GM12865 (cell line): Measurements from ENCODE around the gene CHD2.

Experiments used
- DNase-seq: peaks from one replicate; pipeline ENCODE4 v3.0.0; 2010; ENCODE audit warnings: low read depth
- H3K4me3 ChIP-seq: 2 replicates; pipeline ENCODE4 v1.5.1; 2011; ENCODE audit warnings: mild to moderate bottlenecking, low read depth, low read length, control low read depth
- TF ChIP-seq, protein P1 (sequence below): IDR thresholded peaks from 2 replicates; pipeline ENCODE4 v1.5.1; 2011; ENCODE audit warnings: low read length, control low read depth, low read depth, inconsistent platforms; ENCODE audit not compliant: insufficient read depth; ENCODE audit errors: missing control alignments

The CHD2 gene

DNA sequence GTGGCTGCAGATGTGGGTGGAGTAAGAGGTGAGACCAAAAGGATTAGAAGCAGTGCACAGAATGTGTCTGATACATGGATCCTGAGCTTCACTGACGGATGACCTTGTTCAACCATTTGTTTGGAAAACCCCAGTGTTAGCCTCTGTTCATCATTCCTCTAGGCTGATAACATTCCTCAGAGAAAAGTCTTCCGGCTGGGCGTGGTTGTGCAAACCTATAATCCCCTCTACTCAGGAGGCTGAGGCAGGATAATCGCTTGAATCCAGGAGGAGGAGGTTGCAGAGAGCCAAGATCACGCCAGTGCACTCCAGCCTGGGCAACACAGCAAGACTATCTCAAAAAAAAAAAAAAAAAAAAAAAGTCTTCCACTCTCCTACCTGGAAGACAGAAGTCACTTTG is 23.1 kb upstream of the CHD2 start:
- no peak for DNase-seq
- no peak overlapping the region for H3K4me3 ChIP-seq
- TF ChIP-seq, protein P1, sequence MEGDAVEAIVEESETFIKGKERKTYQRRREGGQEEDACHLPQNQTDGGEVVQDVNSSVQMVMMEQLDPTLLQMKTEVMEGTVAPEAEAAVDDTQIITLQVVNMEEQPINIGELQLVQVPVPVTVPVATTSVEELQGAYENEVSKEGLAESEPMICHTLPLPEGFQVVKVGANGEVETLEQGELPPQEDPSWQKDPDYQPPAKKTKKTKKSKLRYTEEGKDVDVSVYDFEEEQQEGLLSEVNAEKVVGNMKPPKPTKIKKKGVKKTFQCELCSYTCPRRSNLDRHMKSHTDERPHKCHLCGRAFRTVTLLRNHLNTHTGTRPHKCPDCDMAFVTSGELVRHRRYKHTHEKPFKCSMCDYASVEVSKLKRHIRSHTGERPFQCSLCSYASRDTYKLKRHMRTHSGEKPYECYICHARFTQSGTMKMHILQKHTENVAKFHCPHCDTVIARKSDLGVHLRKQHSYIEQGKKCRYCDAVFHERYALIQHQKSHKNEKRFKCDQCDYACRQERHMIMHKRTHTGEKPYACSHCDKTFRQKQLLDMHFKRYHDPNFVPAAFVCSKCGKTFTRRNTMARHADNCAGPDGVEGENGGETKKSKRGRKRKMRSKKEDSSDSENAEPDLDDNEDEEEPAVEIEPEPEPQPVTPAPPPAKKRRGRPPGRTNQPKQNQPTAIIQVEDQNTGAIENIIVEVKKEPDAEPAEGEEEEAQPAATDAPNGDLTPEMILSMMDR, result no peak

DNA sequence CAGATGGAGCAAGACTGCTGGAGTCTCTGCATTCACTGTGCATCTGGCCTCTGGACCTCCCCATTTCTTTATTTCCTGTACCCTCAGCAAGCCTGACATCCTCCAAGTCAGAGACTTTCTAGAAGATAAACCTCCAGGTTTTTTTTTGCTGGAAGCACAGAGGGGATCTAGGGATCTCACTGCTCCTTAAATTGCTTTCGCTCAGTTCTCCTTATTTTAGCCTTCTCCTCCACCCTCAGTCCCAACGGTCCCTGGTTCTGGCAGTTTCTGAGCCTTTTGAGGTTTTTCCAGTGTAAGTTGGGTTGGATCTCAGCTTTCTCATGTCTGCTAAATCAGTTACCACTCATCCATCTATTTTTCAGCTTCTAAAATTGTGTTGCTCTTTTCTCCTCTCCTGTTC is 22.7 kb upstream of the CHD2 start:
- no peak overlapping the region for H3K4me3 ChIP-seq
- DNase-seq, result no peak
- TF ChIP-seq, protein P1, result no peak

DNA sequence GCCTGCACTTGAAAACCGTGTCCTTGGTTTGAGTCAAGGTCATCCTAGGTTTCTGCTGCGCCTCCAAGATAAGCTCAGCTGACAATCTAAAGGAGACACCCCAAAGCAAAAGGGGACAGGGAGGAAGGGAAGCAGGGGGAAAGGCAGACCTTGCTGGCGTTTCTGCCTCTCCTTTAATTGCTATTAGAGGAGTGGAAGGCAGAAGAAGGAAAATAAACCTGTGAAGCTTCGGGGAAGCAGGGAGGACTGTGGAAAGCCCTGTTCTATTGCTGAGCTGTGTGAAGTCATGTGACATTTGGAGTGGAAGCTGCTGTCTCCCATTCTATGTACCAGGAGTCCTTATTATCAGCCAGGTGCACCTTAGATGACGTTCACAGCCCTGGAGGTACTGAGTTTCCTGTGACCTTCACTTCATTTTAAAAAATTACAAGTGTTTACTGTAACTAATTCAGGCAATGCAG is 21.5 kb upstream of the CHD2 start:
- TF ChIP-seq, protein P1, result no peak
- DNase-seq, result no peak
- no peak overlapping the region for H3K4me3 ChIP-seq

DNA sequence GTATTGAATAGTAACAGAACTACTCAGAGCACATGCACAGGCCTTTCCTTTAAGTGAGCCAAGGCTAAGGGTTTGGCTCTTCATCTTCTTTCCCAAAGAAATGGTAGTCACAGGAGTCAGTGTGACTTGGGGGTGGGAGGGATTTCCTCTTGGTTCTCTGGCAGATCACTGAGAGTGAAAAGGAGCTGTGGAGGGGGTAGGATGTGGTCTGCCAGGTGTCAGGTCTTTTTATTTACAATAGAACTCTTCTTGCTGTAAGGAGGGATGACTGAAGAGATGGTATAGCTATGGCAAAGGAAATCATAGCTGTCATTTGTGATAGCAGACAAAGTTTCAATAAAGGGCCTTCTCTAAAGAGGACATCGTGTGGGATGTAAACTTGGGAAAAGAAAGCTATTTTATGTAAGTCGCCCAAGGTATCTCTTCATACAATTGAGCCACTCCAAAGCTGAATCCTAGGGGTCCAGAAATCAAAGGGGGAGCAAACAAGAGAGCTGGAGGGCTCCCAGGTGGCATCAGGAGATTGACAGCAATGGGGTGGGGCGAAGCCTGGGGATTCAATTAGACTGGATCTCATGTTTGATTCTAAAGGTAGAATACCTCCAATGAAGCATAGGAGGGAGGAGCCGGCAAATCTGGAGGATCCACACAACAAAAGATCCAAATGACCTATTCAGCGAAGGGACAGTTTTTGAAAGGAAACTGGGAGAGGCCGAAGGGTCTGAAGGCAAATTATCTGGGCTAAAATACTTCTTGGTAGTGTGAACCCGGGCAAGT is 20.0 kb upstream of the CHD2 start:
- DNase-seq, result no peak
- TF ChIP-seq, protein P1, result no peak
- H3K4me3 ChIP-seq, result no peak overlapping the region

DNA sequence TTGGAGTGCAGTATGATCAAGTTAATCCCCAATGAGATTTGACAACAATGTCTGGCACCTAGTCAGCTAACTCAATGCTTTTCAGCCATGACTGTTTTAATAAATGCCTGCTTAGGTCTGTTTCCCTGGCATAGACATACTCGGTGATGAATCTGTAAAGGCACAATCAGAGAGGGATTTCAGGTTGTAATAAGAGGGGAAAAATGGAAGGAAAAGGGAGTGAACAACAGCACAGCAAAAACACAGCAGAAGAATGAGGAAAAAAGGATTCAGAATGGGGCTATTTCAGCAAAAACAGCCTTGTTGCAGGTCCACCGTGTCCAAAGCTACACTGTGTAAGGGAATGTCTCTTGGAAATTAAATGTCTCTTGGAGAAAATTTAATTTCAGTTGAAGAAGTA is 19.3 kb upstream of the CHD2 start:
- TF ChIP-seq, protein P1, result no peak
- H3K4me3 ChIP-seq, result no peak overlapping the region
- no peak for DNase-seq

DNA sequence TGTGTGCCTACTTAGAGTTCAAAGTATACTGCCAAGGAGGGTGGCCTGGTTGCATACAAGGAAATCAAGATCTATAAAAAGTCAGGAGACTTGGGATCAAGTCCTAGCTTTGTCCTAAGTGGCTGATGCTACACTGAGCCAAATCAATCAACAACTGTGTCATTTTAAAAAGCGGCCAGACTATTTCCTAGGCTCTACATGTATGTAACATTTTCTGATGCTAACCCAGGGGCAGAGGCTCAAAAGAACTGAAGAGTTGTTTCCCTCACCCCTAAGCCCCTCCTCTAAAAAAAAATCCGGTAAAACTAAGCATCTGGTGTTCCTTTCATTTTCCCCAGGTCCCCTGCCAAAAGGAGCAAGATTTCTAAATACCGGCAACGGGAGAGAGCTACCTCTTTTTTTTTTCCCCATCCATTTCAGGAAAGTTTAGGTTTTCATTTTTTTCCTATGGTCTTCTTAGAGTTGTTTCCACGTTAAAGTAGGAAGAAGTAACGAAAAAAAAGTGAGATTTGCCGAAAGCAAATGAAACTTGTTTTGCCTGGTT is 18.8 kb upstream of the CHD2 start:
- no peak for DNase-seq
- TF ChIP-seq, protein P1, result no peak
- peak overlapping the region; percentile 78 for H3K4me3 ChIP-seq
